Ascending aorta (tissue), 2 donors: ENCODE measurements around the gene KCNH8. TPM values are rescaled to one million over a fixed set of nuclear protein-coding genes. Genes with fewer than 3 reads are reported as not detected.

Experiments
- DNase-seq, 2 donors: peaks; one replicate each; pipeline ENCODE4 v3.0.0-alpha.2; 2019; ENCODE audit warnings: low spot score in 2 of 2
- H3K27ac ChIP-seq, 2 donors: fragments of 200-600 bp; sonication (generic); one replicate each; pipeline ENCODE4 v1.5.1; 2016 to 2017; ENCODE audit warnings: mild to moderate bottlenecking in 1 of 2
- H3K27me3 ChIP-seq: fragments of 200-600 bp; sonication (generic); one replicate; pipeline ENCODE4 v1.5.1; 2017
- H3K36me3 ChIP-seq, 2 donors: fragments of 200-600 bp; sonication (generic); one replicate each; pipeline ENCODE4 v1.5.1; 2016
- H3K4me1 ChIP-seq, 2 donors: fragments of 200-600 bp; sonication (generic); one replicate each; pipeline ENCODE4 v1.5.1; 2016 to 2017; ENCODE audit warnings: mild to moderate bottlenecking in 1 of 2
- H3K4me3 ChIP-seq, 2 donors: fragments of 200-600 bp; sonication (generic); one replicate each; pipeline ENCODE4 v1.5.1; 2016 to 2017; ENCODE audit warnings: mild to moderate bottlenecking in 1 of 2
- H3K9me3 ChIP-seq, 2 donors: fragments of 200-600 bp; sonication (generic); one replicate each; pipeline ENCODE4 v1.5.1; 2016
- intact Hi-C: fragments of 100-400 bp; cut with DNase I; formaldehyde crosslinking; loops from one replicate; pipeline ENCODE4 v1.15.1; 2023
- total RNA-seq: library from RNA; depleted of rRNA; stranded (reverse); fragments of >200 nt; gene quantifications from one replicate; pipeline ENCODE4 v1.1.0, GENCODE V29; 2016
- TF ChIP-seq, protein P1 (sequence below), 3 experiments: fragments of 200-600 bp in 2 of 3; fragments of 450-650 bp in 1 of 3; sonication (generic) in 2 of 3; IDR thresholded peaks; one replicate each; pipeline ENCODE4 v1.5.1; 2016 to 2019; ENCODE audit warnings: antibody characterized with exemption in 3 of 3, mild to moderate bottlenecking in 1 of 3, moderate library complexity in 1 of 3

The KCNH8 gene
- total RNA-seq, 1 donor from 2014 or later, result not detected

DNA sequence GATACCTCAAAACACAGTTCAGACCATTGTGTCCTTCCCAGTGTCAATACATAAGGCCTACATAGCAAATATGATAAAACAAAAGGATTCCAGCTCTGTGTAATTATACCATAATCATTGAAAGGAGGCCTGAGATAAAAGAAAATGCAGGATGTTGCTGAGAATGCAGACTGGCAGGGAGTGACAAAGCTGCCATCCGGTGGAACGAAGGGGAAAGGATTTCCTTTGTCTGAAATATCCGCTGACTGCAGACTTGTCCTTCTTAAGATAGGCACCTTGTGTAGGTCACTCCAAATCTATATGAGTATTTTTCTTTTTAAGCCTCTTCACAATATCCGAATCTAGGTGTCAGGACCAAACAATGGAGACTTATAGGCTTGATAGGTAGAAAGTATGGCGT lies 108.0 kb downstream of the KCNH8 start:
- H3K27me3 ChIP-seq, result no peaks in the 10 kb centered on the region
- TF ChIP-seq, protein P1, sequence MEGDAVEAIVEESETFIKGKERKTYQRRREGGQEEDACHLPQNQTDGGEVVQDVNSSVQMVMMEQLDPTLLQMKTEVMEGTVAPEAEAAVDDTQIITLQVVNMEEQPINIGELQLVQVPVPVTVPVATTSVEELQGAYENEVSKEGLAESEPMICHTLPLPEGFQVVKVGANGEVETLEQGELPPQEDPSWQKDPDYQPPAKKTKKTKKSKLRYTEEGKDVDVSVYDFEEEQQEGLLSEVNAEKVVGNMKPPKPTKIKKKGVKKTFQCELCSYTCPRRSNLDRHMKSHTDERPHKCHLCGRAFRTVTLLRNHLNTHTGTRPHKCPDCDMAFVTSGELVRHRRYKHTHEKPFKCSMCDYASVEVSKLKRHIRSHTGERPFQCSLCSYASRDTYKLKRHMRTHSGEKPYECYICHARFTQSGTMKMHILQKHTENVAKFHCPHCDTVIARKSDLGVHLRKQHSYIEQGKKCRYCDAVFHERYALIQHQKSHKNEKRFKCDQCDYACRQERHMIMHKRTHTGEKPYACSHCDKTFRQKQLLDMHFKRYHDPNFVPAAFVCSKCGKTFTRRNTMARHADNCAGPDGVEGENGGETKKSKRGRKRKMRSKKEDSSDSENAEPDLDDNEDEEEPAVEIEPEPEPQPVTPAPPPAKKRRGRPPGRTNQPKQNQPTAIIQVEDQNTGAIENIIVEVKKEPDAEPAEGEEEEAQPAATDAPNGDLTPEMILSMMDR (IDR thresholded peaks at IDR 0.05), result no peak
- H3K9me3 ChIP-seq, result no peaks in the 10 kb centered on the region
- DNase-seq, result no peak
- no peaks in the 10 kb centered on the region for H3K36me3 ChIP-seq
- intact Hi-C loops, result no loop called here
- no peak overlapping the region for H3K4me3 ChIP-seq
- no peak overlapping the region for H3K27ac ChIP-seq
- no peaks in the 10 kb centered on the region for H3K4me1 ChIP-seq

DNA sequence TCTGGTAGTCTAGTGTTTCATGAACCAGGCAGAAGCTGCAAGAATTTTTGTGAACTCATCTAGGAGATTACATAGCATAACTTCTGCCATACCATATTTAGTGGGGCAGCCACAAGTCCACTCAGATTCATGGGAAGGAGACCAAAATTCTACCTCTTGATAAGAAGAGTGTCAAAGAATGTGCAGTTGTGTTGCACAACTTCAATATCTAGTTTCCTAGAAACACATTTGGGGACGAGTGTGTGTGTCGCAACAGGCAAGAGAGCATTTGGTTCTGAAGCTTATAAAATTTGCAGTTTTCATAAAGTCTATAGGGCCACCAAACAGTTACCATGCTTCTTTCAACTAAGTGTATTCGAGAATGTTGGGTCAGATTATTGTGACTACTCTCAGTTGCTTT lies 115.3 kb downstream of the KCNH8 start:
- Histone ChIP-seq H3K4me3 (no peak overlapping the region), H3K4me1 (no peaks in the 10 kb centered on the region), H3K9me3 (no peaks in the 10 kb centered on the region), H3K27me3 (no peaks in the 10 kb centered on the region), H3K27ac (no peak overlapping the region), H3K36me3 (no peaks in the 10 kb centered on the region)
- no peak for DNase-seq
- intact Hi-C loops, result no loop called here
- TF ChIP-seq, protein P1 (IDR thresholded peaks at IDR 0.05), result no peak

GRCh38 chr3:19264424-19264823 lies 116.1 kb downstream of the KCNH8 start:
- Histone ChIP-seq H3K4me1 (no peaks in the 10 kb centered on the region), H3K36me3 (no peaks in the 10 kb centered on the region), H3K4me3 (no peak overlapping the region), H3K27me3 (no peaks in the 10 kb centered on the region), H3K9me3 (no peaks in the 10 kb centered on the region), H3K27ac (no peak overlapping the region)
- intact Hi-C loops, result no loop called here
- TF ChIP-seq, protein P1 (IDR thresholded peaks at IDR 0.05), result no peak
- DNase-seq, result no peak

DNA sequence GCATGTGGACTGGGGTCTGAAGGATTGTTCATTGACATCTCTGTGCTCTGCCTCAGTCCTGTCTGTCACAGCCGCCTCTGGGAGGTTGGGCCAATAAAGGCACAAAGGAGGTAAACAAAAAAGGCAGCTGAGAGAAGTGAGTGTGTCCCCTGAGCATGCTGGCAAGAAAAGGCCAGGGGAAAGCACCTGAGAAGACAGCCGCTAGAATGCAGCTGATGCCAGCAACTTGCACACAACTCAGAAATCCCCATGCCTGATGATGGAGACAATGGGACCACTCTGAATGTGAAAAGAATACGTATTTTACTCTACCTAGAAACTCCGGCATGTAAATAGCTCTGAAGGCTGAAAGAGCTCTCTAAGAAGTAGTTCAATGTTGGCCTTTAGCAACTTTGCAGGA lies 118.7 kb downstream of the KCNH8 start:
- intact Hi-C loops, result no loop called here
- no peaks in the 10 kb centered on the region for H3K36me3 ChIP-seq
- no peak for DNase-seq
- TF ChIP-seq, protein P1 (IDR thresholded peaks at IDR 0.05), result no peak
- H3K27me3 ChIP-seq, result no peaks in the 10 kb centered on the region
- no peak overlapping the region for H3K4me3 ChIP-seq
- H3K27ac ChIP-seq, result no peak overlapping the region
- no peaks in the 10 kb centered on the region for H3K4me1 ChIP-seq
- H3K9me3 ChIP-seq, result no peaks in the 10 kb centered on the region

DNA sequence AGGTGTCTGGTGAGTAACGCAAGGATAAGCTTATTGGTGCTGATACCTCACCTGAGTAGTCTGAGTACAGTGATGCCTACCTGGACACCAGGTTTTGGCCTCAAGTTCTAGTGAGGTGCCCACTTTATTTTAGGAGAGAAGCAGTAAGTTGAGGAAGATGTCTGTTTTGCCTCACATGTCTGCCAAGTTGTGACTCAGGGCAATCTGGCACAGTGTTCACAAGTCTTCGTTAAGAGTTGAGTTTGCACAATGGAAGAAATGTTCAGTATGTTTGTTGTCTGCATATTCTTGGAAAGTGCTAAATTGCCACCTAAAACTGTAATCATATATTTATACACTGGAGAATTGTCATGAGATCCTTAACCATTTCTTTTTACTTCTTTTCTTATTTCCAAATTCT lies 122.2 kb downstream of the KCNH8 start:
- TF ChIP-seq, protein P1 (IDR thresholded peaks at IDR 0.05), result no peak
- H3K4me3 ChIP-seq, result no peak overlapping the region
- intact Hi-C loops, result no loop called here
- DNase-seq, result no peak
- no peaks in the 10 kb centered on the region for H3K27me3 ChIP-seq
- no peaks in the 10 kb centered on the region for H3K36me3 ChIP-seq
- H3K4me1 ChIP-seq, result no peaks in the 10 kb centered on the region
- no peaks in the 10 kb centered on the region for H3K9me3 ChIP-seq
- no peak overlapping the region for H3K27ac ChIP-seq

DNA sequence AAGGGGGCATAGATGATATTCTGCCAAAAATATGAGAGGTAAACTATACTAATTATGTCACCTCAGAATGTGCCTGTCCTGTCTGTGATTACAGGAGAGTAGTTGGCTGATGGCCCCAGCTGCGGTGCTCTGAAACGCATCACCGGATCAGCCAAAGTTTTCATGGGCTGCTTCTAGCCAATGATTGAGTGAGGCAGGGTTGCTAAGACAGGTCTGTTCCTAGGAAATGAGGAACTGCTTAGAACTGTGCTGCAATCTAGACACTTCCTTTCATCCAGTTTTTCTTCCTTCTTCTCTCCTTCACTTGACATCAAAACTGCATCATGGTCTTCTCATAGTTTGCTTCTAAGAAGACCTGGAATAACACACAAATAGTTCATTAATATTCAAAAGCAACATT lies 124.0 kb downstream of the KCNH8 start:
- Histone ChIP-seq H3K36me3 (no peaks in the 10 kb centered on the region), H3K4me1 (no peaks in the 10 kb centered on the region), H3K27ac (no peak overlapping the region), H3K4me3 (no peak overlapping the region), H3K9me3 (no peaks in the 10 kb centered on the region), H3K27me3 (no peaks in the 10 kb centered on the region)
- intact Hi-C loops, result no loop called here
- TF ChIP-seq, protein P1 (IDR thresholded peaks at IDR 0.05), result no peak
- DNase-seq, result no peak
